GM12801 (cell line): ENCODE data around the gene JAZF1.

ENCODE experiments used
- TF ChIP-seq, protein P1 (sequence below): IDR thresholded peaks from one replicate; pipeline ENCODE4 v1.5.1; 2011; ENCODE audit warnings: control low read depth; ENCODE audit not compliant: insufficient read length; ENCODE audit errors: extremely low read depth

The JAZF1 gene

DNA sequence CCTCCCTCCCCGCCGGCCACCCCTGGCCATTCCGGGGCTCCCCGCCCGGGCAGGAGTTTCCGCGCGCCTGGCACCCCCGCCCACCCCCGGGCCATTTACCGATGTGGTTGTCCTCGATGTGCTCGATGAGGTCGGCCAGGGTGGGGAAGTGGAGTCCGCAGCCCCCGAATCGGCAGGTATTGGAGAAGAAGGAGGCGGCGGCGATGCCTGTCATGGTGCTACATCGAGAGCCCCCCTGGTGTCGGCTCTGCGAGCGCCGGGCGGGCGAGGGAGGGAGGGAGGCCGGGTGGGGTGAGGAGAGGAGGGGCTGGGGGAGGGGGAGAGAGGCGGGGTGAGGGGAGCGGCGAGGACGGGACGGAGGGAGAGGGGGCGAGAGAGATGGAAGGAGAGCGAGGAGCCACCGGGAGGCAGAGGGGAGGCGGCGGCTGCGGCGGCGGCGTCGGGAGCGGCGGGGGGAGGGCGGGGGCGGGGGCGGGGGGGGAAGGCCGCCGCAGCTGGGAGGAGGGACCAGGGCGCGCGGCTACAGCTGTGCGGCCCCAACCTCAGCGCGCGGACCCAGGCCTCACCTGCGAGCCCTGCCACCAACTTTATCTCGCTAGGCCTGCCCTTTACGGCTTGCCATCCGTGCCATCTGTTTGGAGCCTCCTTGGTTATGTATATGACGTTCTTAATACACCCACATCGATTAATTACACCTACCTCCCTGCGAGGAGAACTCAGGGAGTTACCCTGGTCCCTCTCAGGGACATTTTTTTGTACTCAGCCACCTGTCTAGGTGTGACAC, at the start of gene JAZF1:
Gene JAZF1 (minus strand): TSS at position 432 of the 784 bp plus-strand sequence.
- TF ChIP-seq, protein P1, sequence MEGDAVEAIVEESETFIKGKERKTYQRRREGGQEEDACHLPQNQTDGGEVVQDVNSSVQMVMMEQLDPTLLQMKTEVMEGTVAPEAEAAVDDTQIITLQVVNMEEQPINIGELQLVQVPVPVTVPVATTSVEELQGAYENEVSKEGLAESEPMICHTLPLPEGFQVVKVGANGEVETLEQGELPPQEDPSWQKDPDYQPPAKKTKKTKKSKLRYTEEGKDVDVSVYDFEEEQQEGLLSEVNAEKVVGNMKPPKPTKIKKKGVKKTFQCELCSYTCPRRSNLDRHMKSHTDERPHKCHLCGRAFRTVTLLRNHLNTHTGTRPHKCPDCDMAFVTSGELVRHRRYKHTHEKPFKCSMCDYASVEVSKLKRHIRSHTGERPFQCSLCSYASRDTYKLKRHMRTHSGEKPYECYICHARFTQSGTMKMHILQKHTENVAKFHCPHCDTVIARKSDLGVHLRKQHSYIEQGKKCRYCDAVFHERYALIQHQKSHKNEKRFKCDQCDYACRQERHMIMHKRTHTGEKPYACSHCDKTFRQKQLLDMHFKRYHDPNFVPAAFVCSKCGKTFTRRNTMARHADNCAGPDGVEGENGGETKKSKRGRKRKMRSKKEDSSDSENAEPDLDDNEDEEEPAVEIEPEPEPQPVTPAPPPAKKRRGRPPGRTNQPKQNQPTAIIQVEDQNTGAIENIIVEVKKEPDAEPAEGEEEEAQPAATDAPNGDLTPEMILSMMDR, result no peak

DNA sequence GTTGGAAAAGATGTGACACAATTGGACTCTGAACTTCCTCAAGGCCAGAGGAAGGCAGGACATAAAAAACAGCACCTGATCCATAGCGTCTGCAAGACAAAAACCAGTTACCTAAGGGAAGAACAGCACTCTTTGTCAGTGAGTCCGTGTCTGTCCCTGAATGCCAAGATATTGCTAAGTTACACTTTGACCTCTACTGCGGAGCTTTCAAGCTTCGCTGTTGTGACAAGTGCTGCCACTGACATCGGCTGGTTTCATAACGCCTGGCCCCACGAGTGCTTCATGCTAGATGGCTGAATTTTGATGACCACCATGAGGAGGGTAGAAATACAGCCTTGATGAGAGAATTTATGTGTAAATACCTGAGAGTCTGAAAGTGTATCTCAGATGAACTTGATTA, 49.7 kb upstream of the JAZF1 start:
- TF ChIP-seq, protein P1, result no peak

DNA sequence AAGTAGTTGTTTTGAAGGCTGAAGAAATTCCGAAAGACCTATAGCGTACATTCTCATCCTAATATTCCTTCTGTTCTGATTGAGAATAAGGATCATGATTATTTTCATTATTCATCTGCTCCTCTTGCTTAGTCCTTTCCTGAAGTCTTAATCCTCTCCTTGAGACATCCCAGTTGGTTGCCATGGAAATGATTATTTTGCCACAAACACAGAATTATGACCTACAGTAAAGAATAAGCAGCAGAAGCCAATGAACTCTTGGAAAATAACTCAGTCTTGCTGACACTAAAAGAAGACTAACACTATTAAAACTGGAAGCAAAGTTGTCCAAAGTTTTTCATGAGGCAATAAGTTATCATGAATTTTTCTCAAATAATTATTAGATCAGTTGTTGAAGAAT, 47.8 kb upstream of the JAZF1 start:
- TF ChIP-seq, protein P1, result no peak

DNA sequence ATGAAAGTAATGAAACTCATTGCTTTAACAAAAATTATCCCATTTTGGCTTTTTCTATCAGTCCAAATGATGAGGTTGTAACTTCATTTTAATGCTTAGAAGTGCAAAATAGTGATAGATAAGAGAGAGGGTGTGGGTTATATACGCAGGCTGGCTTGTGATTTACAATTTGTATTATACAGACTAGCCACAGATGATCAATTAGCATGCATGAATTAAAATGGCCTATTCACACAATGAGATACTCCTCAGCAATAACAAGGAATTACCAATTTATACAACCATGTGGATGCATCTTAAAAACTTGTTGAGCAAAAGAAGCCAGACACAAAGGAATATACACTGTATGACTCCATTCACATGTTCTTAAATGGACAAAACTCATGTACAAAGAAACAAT, 45.4 kb upstream of the JAZF1 start:
- TF ChIP-seq, protein P1, result no peak

DNA sequence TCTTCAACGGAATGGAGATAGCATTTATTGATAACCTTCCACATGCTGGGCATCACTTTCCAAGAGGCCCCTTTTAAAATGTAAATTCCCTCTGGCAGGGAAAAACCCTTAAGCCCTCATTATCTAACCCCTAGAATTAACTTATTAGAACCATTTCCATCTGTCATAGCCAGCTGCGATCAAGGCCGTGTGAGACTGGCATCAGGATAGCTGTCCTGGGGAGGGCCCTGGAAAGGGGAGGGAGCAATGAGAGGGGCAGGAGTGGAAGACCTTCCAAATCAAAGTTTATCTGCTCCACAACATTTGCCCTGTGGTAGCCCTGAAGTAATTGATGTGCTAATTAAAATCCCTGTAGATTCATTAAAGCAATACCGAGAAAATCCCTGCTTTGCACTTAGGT, 45.0 kb upstream of the JAZF1 start:
- TF ChIP-seq, protein P1, result no peak

DNA sequence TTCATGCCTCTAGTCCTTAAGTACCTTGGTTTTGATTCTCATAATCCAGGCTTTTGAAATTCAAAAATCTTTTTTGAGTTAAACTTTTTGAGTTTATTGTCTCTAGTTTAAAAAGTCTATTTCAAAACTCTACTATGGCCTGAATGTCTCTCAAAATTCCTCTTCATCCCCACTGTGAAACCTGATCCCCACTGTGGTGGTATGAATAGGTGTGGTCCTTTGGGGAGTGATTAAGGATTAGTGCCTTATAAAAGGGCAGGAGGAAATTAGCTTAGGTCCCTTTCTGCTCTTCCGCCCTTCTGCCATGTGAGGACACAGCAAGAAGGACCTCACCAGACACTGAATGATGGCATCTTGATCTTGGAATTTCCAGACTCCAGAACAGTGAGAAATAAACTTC, 44.1 kb upstream of the JAZF1 start:
- TF ChIP-seq, protein P1, result no peak

DNA sequence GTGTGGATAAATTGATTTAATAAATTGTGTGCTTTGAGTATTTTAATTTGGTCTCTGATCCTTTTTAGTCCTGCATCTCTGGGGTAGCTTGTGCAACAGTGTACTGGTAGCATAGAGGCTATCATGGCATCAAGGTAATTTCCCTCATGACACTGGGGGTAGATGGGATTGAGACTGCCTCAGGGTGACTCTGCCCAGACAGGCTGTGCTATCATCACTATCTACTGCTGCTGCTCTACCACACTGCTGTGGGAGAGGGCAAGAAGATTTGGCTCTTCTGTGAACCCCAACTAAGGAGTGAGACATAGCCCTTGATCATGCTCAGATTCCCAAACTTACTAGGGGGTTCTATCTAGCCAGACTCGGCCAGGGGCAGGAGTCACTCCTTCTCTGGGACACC, 43.6 kb upstream of the JAZF1 start:
- TF ChIP-seq, protein P1, result no peak
